Panc1 (cell line): ENCODE results near the gene ASMTL.

Experiments used
- POLR2AphosphoS5 ChIP-seq: IDR thresholded peaks from 2 replicates; pipeline ENCODE4 v1.6.1; 2012; ENCODE audit warnings: mild to moderate bottlenecking, low read depth, low read length, moderate library complexity
- SIN3A ChIP-seq: IDR thresholded peaks from 2 replicates; pipeline ENCODE4 v1.6.1; 2012; ENCODE audit warnings: low read depth, mild to moderate bottlenecking, low read length, moderate library complexity, borderline replicate concordance; ENCODE audit not compliant: insufficient read depth
- TF ChIP-seq, protein P1 (sequence below): fragments of 450-650 bp; IDR thresholded peaks from 2 replicates; pipeline ENCODE4 v1.5.1; 2017; ENCODE audit warnings: mild to moderate bottlenecking

DNA sequence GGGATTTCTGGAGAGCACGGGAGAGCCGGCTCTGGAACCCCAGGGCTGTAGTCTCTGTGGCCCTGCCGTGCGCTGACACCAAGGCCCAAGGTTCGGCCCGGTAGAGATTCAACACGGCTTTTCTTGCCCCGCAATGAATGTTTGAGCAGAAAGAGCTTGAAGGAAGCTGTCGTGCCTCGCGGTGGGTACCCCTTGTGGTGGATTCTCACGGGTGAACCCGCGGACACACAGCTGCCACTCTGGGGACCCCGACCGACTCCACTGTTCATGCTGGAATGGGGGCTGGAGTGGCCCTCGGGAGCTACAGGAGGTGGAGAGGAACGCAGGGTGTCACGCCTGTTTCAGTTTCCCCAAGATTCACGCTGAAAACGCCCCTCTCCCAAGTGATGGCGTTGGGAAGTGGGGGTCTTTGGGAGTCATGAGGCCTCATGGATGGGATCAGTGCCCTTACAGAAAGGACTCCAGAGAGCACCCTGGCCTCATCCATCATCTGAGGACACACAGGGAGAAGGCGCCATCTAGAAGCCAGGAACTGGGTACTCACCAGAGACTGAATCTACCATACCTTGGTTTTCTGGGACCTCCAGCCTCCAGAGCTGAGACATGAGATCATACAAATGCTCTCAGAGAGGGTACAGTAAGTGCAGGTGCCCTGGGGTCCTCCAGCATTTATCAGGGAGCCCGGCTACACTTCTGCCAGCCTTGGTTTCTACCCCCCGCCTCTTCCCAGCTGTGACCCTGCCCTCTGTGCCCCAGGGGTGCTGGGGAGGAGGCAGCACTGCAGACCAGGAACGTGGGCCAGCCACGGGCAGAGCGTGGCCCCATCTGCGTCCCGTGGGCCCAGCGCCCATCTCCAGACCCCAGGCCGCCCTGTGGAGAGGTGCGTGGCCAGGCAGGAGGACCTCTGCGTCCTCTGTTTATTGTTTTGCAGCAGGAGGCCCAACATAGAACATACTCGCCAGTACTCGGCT is 67.2 kb downstream of the ASMTL start:
- TF ChIP-seq, protein P1, sequence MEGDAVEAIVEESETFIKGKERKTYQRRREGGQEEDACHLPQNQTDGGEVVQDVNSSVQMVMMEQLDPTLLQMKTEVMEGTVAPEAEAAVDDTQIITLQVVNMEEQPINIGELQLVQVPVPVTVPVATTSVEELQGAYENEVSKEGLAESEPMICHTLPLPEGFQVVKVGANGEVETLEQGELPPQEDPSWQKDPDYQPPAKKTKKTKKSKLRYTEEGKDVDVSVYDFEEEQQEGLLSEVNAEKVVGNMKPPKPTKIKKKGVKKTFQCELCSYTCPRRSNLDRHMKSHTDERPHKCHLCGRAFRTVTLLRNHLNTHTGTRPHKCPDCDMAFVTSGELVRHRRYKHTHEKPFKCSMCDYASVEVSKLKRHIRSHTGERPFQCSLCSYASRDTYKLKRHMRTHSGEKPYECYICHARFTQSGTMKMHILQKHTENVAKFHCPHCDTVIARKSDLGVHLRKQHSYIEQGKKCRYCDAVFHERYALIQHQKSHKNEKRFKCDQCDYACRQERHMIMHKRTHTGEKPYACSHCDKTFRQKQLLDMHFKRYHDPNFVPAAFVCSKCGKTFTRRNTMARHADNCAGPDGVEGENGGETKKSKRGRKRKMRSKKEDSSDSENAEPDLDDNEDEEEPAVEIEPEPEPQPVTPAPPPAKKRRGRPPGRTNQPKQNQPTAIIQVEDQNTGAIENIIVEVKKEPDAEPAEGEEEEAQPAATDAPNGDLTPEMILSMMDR, result no peak
- TF ChIP-seq POLR2AphosphoS5, result no peak
- no peak for TF ChIP-seq SIN3A
